ENCODE results near the gene ALX3. TPM values are rescaled to one million over a fixed set of nuclear protein-coding genes. Genes with fewer than 3 reads are reported as not detected.
A peak's percentile ranks its signal among the peaks of the same experiment; 100 is the strongest.

The ALX3 gene
- total RNA-seq, 1 donor from 2014 or later: not detected

GRCh38 chr1:110043016-110043415, 27.5 kb downstream of the ALX3 start:
- DNase-seq (ENCODE audit: low read depth) (no peak), FAIRE-seq (no peak)
- Histone ChIP-seq H3K27me3 (ENCODE audit: control insufficient read depth, insufficient read depth, low read length) (no peaks in the 10 kb centered on the region), H3K36me3 (ENCODE audit: control insufficient read depth, insufficient read depth, low read length) (peaks cover 59% of the 10 kb centered on the region), H3K4me3 (ENCODE audit: low read depth, low read length) (no peak overlapping the region)
- no peak for TF ChIP-seq CTCF (IDR thresholded peaks at IDR 0.05; ENCODE audit: insufficient read depth, low read length, severe bottlenecking)

- FAIRE-seq (peak; percentile 88), DNase-seq (ENCODE audit: low read depth) (peak; percentile 96)
- TF ChIP-seq CTCF (IDR thresholded peaks at IDR 0.05; ENCODE audit: insufficient read depth, low read length, severe bottlenecking): no peak
- Histone ChIP-seq H3K36me3 (ENCODE audit: control insufficient read depth, insufficient read depth, low read length) (peaks cover 47% of the 10 kb centered on the region), H3K27me3 (ENCODE audit: control insufficient read depth, insufficient read depth, low read length) (no peaks in the 10 kb centered on the region), H3K4me3 (ENCODE audit: low read depth, low read length) (no peak overlapping the region)
These were observed 29.9 kb downstream of the ALX3 start for GRCh38 chr1:110040548-110040947.

- FAIRE-seq: no peak
- no peak for TF ChIP-seq CTCF (IDR thresholded peaks at IDR 0.05; ENCODE audit: insufficient read depth, low read length, severe bottlenecking)
- H3K4me3 ChIP-seq (ENCODE audit: low read depth, low read length): no peak overlapping the region
- no peaks in the 10 kb centered on the region for H3K27me3 ChIP-seq (ENCODE audit: control insufficient read depth, insufficient read depth, low read length)
- H3K36me3 ChIP-seq (ENCODE audit: control insufficient read depth, insufficient read depth, low read length): peaks cover 42% of the 10 kb centered on the region
- DNase-seq (ENCODE audit: low read depth): no peak
These were observed 30.8 kb downstream of the ALX3 start for GRCh38 chr1:110039641-110040040.

- no peaks in the 10 kb centered on the region for H3K27me3 ChIP-seq (ENCODE audit: control insufficient read depth, insufficient read depth, low read length)
- no peak for FAIRE-seq
- no peak for TF ChIP-seq CTCF (IDR thresholded peaks at IDR 0.05; ENCODE audit: insufficient read depth, low read length, severe bottlenecking)
These were observed 32.2 kb downstream of the ALX3 start for GRCh38 chr1:110038271-110038670.

GRCh38 chr1:110035236-110035752, 35.2 kb downstream of the ALX3 start:
- no peak for FAIRE-seq
- H3K36me3 ChIP-seq (ENCODE audit: control insufficient read depth, insufficient read depth, low read length): peaks cover 13% of the 10 kb centered on the region
- no peaks in the 10 kb centered on the region for H3K27me3 ChIP-seq (ENCODE audit: control insufficient read depth, insufficient read depth, low read length)
- H3K4me3 ChIP-seq (ENCODE audit: low read depth, low read length): peak overlapping the region; percentile 84
- peak; percentile 35 for DNase-seq (ENCODE audit: low read depth)
- no peak for TF ChIP-seq CTCF (IDR thresholded peaks at IDR 0.05; ENCODE audit: insufficient read depth, low read length, severe bottlenecking)

More at GRCh38 chr1:110038271-110038670, 32.2 kb downstream of the ALX3 start:
- Histone ChIP-seq H3K4me3 (ENCODE audit: low read depth, low read length) (no peak overlapping the region), H3K36me3 (ENCODE audit: control insufficient read depth, insufficient read depth, low read length) (peaks cover 33% of the 10 kb centered on the region)
- DNase-seq (ENCODE audit: low read depth): no peak
